Upper lobe of left lung (tissue), 4 donors: Measurements from ENCODE around the gene BCAS4.

Source experiments
- POLR2A ChIP-seq, 4 donors: fragments of 450-650 bp; IDR thresholded peaks; one replicate each; pipeline ENCODE4 v1.5.1; 2016 to 2017; ENCODE audit warnings: antibody characterized with exemption in 4 of 4, mild to moderate bottlenecking in 2 of 4
- POLR2AphosphoS5 ChIP-seq, 2 donors: sonication (generic); formaldehyde crosslinking; IDR thresholded peaks; one replicate each; pipeline ENCODE4 v1.5.1; 2017; ENCODE audit warnings: antibody characterized with exemption in 2 of 2
- TF ChIP-seq, protein P1 (sequence below), 6 experiments: fragments of 450-650 bp in 4 of 6; fragments of 200-600 bp in 2 of 6; sonication (generic) in 2 of 6; IDR thresholded peaks; one replicate each; pipeline ENCODE4 v1.5.1; 2016 to 2019; ENCODE audit warnings: antibody characterized with exemption in 6 of 6

DNA sequence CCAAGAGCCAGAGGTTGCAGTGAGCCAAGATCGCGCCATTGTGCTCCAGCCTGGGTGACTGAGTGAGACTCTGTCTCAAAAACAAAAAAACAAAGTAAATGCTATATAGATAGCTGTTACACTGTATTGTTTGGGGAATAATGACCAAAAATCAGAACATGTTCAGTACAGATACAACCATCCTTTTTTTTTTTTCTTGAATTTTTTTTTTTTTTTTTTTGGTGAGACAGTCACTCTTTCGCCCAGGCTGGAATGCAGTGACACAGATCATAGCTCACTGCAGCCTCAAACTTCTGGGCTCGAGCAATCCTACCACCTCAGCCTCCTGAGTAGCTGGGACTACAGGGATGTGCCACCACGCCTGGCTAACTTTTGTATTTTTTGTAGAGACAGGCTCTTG is 63.7 kb downstream of the BCAS4 start:
- TF ChIP-seq, protein P1, sequence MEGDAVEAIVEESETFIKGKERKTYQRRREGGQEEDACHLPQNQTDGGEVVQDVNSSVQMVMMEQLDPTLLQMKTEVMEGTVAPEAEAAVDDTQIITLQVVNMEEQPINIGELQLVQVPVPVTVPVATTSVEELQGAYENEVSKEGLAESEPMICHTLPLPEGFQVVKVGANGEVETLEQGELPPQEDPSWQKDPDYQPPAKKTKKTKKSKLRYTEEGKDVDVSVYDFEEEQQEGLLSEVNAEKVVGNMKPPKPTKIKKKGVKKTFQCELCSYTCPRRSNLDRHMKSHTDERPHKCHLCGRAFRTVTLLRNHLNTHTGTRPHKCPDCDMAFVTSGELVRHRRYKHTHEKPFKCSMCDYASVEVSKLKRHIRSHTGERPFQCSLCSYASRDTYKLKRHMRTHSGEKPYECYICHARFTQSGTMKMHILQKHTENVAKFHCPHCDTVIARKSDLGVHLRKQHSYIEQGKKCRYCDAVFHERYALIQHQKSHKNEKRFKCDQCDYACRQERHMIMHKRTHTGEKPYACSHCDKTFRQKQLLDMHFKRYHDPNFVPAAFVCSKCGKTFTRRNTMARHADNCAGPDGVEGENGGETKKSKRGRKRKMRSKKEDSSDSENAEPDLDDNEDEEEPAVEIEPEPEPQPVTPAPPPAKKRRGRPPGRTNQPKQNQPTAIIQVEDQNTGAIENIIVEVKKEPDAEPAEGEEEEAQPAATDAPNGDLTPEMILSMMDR (IDR thresholded peaks at IDR 0.05): no peak
- TF ChIP-seq POLR2A (IDR thresholded peaks at IDR 0.05) (no peak), POLR2AphosphoS5 (IDR thresholded peaks at IDR 0.05) (no peak)
